GM23248 (cell line): Measurements from ENCODE around the gene RPS24. TPM values are rescaled to one million over a fixed set of nuclear protein-coding genes. Genes with fewer than 3 reads are reported as not detected.
"Not testable (repeated sequence)": the region's sequence is repeated elsewhere in the genome, so short reads cannot be mapped to it uniquely, and the experiment has no call there.

ENCODE experiments used
- DNase-seq: peaks from one replicate; pipeline ENCODE4 v3.0.0-alpha.2; 2015
- H2AFZ ChIP-seq: fragments of 200-600 bp; sonication (generic); 2 replicates; pipeline ENCODE4 v1.6.1; 2016; ENCODE audit warnings: antibody characterized with exemption
- H3F3A ChIP-seq: fragments of 200-600 bp; sonication (generic); 2 replicates; pipeline ENCODE4 v1.6.1; 2016; ENCODE audit warnings: mild to moderate bottlenecking, antibody characterized with exemption, mixed run types; ENCODE audit not compliant: insufficient read depth
- H3K27ac ChIP-seq: fragments of 200-600 bp; sonication (generic); 2 replicates; pipeline ENCODE4 v1.5.1; 2016; ENCODE audit warnings: mild to moderate bottlenecking
- H3K27me3 ChIP-seq: fragments of 200-600 bp; sonication (generic); replicated peaks from 2 replicates; pipeline ENCODE4 v1.6.1; 2016; ENCODE audit warnings: mild to moderate bottlenecking; ENCODE audit not compliant: insufficient read depth
- H3K36me3 ChIP-seq: fragments of 200-600 bp; sonication (generic); 2 replicates; pipeline ENCODE4 v1.6.1; 2016; ENCODE audit warnings: low read depth, mild to moderate bottlenecking
- H3K4me1 ChIP-seq: fragments of 200-600 bp; sonication (generic); 2 replicates; pipeline ENCODE4 v1.6.1; 2016; ENCODE audit warnings: mild to moderate bottlenecking; ENCODE audit not compliant: insufficient read depth
- H3K4me2 ChIP-seq: fragments of 200-600 bp; sonication (generic); one replicate; pipeline ENCODE4 v1.6.1; 2016; ENCODE audit warnings: mild to moderate bottlenecking; ENCODE audit not compliant: unreplicated experiment
- H3K4me3 ChIP-seq: fragments of 200-600 bp; sonication (generic); 2 replicates; pipeline ENCODE4 v1.5.1; 2016; ENCODE audit warnings: mild to moderate bottlenecking
- H3K79me2 ChIP-seq: fragments of 200-600 bp; sonication (generic); 2 replicates; pipeline ENCODE4 v1.6.1; 2016; ENCODE audit warnings: mild to moderate bottlenecking; ENCODE audit not compliant: insufficient read depth
- H3K9ac ChIP-seq: fragments of 200-600 bp; sonication (generic); 2 replicates; pipeline ENCODE4 v1.6.1; 2016; ENCODE audit warnings: mild to moderate bottlenecking
- H3K9me2 ChIP-seq: fragments of 200-600 bp; sonication (generic); 2 replicates; pipeline ENCODE4 v1.6.1; 2016; ENCODE audit warnings: mixed run types, mild to moderate bottlenecking, moderate library complexity; ENCODE audit not compliant: insufficient read depth
- H3K9me3 ChIP-seq: fragments of 200-600 bp; sonication (generic); one replicate; pipeline ENCODE4 v1.6.1; 2017; ENCODE audit warnings: low read depth
- H4K20me1 ChIP-seq: fragments of 200-600 bp; sonication (generic); 2 replicates; pipeline ENCODE4 v1.6.0; 2016; ENCODE audit not compliant: insufficient read depth
- EZH2 ChIP-seq: fragments of 200-600 bp; sonication (generic); IDR thresholded peaks from 2 replicates; pipeline ENCODE4 v1.6.1; 2018; ENCODE audit warnings: antibody characterized with exemption, mild to moderate bottlenecking; ENCODE audit not compliant: insufficient read depth, poor library complexity, severe bottlenecking
- EZH2phosphoT487 ChIP-seq: fragments of 200-600 bp; sonication (generic); IDR thresholded peaks from 2 replicates; pipeline ENCODE4 v1.6.1; 2018; ENCODE audit warnings: antibody characterized with exemption, moderate library complexity, mild to moderate bottlenecking, low read depth; ENCODE audit not compliant: insufficient read depth
- WGBS, 2 experiments: methylation state at CpG; one replicate each; pipeline ENCODE4 v1.1.6; 2015 to 2017; ENCODE audit warnings: low lambda C conversion rate in 2 of 2, low coverage in 1 of 2; ENCODE audit errors: missing lambda C conversion rate in 2 of 2; 5-methylcytosine and 5-hydroxymethylcytosine counted together
- in situ Hi-C: fragments of 300-500 bp; cut with MboI; formaldehyde crosslinking; loops from 2 replicates; pipeline ENCODE4 v1.15.0; 2020
- polyA plus RNA-seq: library from polyadenylated mRNA; unstranded; fragments of >200 nt; fragmentation: Nextera tagmentation; extraction: Ambion mirVana; gene quantifications from 2 replicates; pipeline ENCODE4 v1.2.1, GENCODE V29; 2016
- total RNA-seq: library from RNA; depleted of rRNA; stranded (reverse); fragments of >200 nt; shearing (Covaris generic); gene quantifications from 2 replicates; pipeline ENCODE4 v1.2.3, GENCODE V29; 2014

RPS24 gene
- total and polyA plus RNA-seq, 2 experiments from 2014 or later = 660 to 1,653 TPM

GRCh38 chr10:78065611-78066010 is 31.9 kb downstream of the RPS24 start:
- Histone ChIP-seq H3K9me3 (no peaks in the 10 kb centered on the region), H3K79me2 (no peaks in the 10 kb centered on the region), H3K4me2 (no peak overlapping the region), H3K4me3 (no peak overlapping the region), H3K4me1 (no peaks in the 10 kb centered on the region), H2AFZ (no peak overlapping the region), H3K9ac (no peak overlapping the region), H3K27ac (no peak overlapping the region), H3K36me3 (no peaks in the 10 kb centered on the region), H3F3A (no peaks in the 10 kb centered on the region), H3K9me2 (no peaks in the 10 kb centered on the region), H3K27me3 (no peaks in the 10 kb centered on the region), H4K20me1 (no peaks in the 10 kb centered on the region)
- DNase-seq = no peak
- in situ Hi-C loops = no loop called here
- WGBS, 2 experiments = 81 to 92% methylated on average over 2 of the region's 2 CpGs
- TF ChIP-seq EZH2phosphoT487 (no peak), EZH2 (no peak)

DNA sequence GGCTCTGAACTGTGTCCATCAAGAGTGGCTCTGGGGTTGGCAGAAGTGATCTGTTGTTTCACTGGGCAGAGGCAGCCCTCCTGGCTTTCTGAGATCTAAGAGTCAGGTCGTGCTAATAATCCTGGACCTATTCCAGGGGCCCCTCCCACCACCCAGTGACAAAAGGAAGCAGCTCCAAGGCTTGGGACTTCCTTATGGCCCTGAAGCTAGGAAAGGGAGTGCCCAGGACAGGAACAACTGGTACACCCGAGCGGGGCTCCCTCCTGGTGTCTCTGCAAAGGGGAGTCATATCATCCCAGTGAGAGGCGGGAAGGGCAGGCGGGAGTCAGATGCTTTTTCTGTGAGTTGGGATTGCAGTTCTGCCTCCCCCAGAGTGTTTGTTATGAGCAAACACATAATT is 32.3 kb downstream of the RPS24 start:
- Histone ChIP-seq H3K9me3 (no peaks in the 10 kb centered on the region), H3K9ac (no peak overlapping the region), H4K20me1 (no peaks in the 10 kb centered on the region), H3K4me3 (no peak overlapping the region), H3K36me3 (no peaks in the 10 kb centered on the region), H3K79me2 (no peaks in the 10 kb centered on the region), H2AFZ (no peak overlapping the region), H3K4me1 (no peaks in the 10 kb centered on the region), H3F3A (no peaks in the 10 kb centered on the region), H3K4me2 (no peak overlapping the region), H3K27me3 (no peaks in the 10 kb centered on the region), H3K27ac (no peak overlapping the region), H3K9me2 (no peaks in the 10 kb centered on the region)
- DNase-seq = no peak
- 62 to 69% methylated on average over 4 to 5 of the region's 5 CpGs for WGBS, 2 experiments
- no peak for TF ChIP-seq EZH2
- no peak for TF ChIP-seq EZH2phosphoT487
- in situ Hi-C loops = no loop called here

GRCh38 chr10:78066728-78067430 is 33.2 kb downstream of the RPS24 start:
- Histone ChIP-seq H3K4me1 (no peaks in the 10 kb centered on the region), H3K9me3 (no peaks in the 10 kb centered on the region), H3K27ac (no peak overlapping the region), H3K36me3 (no peaks in the 10 kb centered on the region), H3F3A (no peaks in the 10 kb centered on the region), H3K9ac (no peak overlapping the region), H3K4me2 (no peak overlapping the region), H3K27me3 (no peaks in the 10 kb centered on the region), H2AFZ (no peak overlapping the region), H3K4me3 (no peak overlapping the region), H3K9me2 (no peaks in the 10 kb centered on the region), H4K20me1 (no peaks in the 10 kb centered on the region), H3K79me2 (no peaks in the 10 kb centered on the region)
- DNase-seq = no peak
- 90 to 94% methylated on average over 11 of the region's 11 CpGs for WGBS, 2 experiments
- TF ChIP-seq EZH2 (no peak), EZH2phosphoT487 (no peak)
- in situ Hi-C loops = no loop called here

DNA sequence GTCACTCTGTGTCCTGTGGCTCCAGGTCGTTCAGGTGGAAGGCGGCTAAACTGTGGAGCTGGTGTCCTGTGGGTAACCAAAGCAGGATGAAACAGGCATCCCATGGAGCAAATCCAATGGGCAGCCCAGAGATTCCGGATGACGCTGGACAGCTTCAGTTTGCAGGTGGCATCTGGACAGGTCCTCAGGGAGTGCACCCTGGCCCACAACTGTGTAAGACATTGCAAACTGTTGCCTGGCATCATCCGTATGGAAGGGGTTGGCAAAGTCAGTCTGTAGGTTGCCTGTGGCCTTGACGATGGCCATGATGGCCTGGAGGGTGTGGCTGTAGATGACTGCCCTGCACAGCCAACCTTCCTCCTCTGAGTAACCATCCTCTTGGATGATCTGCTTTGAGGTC is 35.5 kb downstream of the RPS24 start:
- Histone ChIP-seq H3K27ac (no peak overlapping the region), H4K20me1 (no peaks in the 10 kb centered on the region), H3K9me2 (no peaks in the 10 kb centered on the region), H3F3A (no peaks in the 10 kb centered on the region), H3K9ac (no peak overlapping the region), H3K9me3 (no peaks in the 10 kb centered on the region), H3K79me2 (no peaks in the 10 kb centered on the region), H3K27me3 (no peaks in the 10 kb centered on the region), H3K4me1 (no peaks in the 10 kb centered on the region), H3K4me3 (no peak overlapping the region), H2AFZ (no peak overlapping the region), H3K4me2 (no peak overlapping the region), H3K36me3 (no peaks in the 10 kb centered on the region)
- DNase-seq = no peak
- 88 to 92% methylated on average over 6 of the region's 6 CpGs for WGBS, 2 experiments
- TF ChIP-seq EZH2phosphoT487 = no peak
- TF ChIP-seq EZH2 = no peak
- in situ Hi-C loops = no loop called here

DNA sequence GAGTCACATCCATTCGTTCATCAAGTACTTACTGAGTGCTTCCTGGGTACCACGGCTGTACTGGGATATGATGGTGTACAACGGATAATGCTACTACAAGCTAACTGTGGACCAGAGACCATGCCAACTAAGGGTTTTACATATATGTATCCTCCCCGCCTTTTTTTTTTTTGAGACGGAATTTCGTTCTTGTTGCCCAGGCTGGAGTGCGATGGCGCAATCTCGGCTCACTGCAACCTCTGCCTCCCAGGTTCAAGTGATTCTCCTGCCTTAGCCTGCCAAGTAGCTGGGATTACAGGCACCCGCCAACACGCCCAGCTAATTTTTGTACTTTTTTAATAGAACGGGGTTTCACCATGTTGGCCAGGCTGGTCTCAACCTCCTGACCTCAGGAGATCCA is 36.4 kb downstream of the RPS24 start:
- H2AFZ ChIP-seq, H3K9me3 ChIP-seq, H3K9ac ChIP-seq, H3K79me2 ChIP-seq, H3K4me1 ChIP-seq, H3K36me3 ChIP-seq, H3K27ac ChIP-seq, H3K4me2 ChIP-seq, in situ Hi-C loops, H3K4me3 ChIP-seq, H3F3A ChIP-seq, DNase-seq, H3K9me2 ChIP-seq, H4K20me1 ChIP-seq, H3K27me3 ChIP-seq: not testable (repeated sequence)
- 90 to 94% methylated on average over 12 of the region's 12 CpGs for WGBS, 2 experiments
